Measurements from ENCODE around the gene NFE2L1.

DNA sequence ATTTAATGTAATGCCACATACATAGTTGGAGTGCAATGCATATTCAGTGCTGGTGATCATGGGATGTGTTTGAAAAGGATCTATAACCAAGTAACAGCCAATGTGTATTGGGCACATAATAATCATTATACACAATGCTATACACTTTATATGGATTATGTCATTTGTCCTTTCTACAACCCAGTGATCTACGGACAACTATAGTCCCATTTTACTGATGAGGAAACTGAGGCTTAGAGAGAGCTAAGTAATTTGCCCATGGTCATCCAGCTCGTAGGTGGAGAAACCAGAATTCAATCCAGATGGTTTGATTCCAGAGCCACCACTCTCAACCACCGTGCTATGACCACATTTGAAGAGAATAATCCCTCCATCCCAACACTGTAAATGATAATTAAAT lies 38.0 kb upstream of the NFE2L1 start:
- TF ChIP-seq GATA3 (IDR thresholded peaks at IDR 0.05; ENCODE audit: low read depth, low read length): no peak
- no peak for TF ChIP-seq GATA2 (IDR thresholded peaks at IDR 0.05; ENCODE audit: low read depth, low read length)
